ENCODE results near the gene MSMB.
A peak's percentile ranks its signal among the peaks of the same experiment; 100 is the strongest.
"Not testable (repeated sequence)": the region's sequence is repeated elsewhere in the genome, so short reads cannot be mapped to it uniquely, and the experiment has no call there.

MSMB gene

DNA sequence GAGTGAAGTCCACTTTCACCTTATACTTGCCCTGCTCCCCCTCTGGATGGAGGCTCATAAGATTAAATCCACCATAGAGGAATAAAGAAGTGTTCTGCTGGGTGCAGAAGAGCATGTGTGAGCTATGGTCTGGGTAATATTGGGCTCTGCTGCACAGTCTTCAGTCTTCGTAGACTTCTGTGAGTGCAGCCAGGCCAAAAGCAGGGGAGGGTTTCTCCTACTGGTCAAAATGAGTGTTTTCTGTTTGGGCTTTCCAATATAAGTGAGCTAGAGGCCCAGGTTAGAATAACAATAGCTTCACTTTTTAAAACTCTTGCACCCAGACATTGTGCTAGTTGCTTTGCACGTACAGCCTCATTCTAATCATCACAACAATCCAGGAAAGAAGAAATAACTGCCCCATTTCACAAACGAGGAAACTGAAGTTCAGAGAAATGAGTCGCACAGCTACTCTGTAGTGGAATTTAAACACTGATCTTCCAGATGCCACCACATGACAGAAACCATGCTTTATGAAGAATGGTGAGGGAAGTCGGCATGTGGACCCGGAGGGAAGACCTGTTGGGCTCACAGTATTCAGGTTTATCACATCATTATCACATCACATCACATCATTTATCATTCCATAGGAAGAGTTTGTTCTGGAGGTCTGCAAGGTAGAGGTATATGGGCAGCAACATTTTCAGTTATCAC is 23.8 kb upstream of the MSMB start:
- DNase-seq, result no peak

DNA sequence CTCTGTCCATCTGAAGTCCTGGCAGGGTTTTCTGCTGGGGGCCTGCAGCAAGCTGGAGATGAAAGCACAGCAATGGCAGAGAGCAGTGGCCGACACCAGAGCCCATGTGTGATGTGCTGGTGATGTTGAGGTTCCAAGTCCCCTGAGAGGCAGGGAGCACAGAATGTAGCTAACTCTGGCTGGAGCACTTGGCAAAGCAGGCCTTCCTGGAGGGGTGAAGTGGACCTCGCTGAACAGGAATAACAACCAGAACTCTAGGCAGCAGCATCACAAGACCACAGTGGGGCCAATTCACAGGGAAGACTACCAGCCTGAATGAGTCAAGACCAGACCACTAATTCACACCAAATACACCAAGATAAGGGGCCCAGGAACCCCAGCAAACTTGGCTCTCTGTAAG is 22.8 kb upstream of the MSMB start:
- no peak for DNase-seq

DNA sequence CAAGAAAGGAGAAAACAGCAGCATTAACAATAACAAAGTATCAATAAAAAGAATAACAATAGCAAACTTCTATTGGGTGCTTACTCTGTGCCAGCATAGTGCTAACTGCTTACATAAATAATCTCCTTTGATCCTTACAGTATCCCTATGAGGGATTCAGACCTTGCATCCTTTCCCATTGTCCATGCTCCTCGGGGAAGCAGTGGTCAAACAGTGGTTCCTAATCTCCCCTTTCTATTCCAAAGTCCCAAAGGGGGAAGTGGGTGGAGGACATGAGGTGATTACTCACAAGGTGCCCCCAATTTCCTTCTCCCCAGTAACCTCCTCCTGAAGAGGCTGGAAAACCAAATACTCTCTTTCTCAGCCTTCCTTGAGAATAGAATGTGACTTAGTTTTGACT is 22.0 kb upstream of the MSMB start:
- no peak for DNase-seq

DNA sequence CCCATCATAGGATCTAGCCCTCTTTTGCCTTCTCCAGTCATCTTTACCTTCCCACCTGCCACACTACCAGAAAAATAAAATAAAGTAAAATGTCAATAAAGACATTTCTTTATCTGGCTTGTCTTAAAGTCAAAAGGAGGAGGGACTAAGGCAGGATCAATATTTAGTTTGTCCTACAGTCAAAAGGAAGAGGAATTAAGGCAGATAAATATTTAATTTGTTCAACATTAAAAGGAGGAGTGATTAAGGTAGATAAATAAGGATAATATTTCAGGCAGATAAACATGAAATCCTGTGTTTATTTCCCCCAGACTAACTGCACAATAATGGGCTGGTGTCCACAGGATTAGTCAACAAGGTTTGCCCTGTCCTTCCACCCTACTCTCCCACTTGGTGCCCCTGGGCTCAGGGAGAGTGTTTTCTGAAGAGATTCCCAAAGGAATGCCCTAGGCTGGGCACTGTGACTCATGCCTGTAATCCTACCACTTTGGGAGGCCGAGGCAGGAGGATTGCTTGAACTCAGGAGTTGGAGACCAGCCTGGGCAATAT is 18.3 kb upstream of the MSMB start:
- no peak for DNase-seq

DNA sequence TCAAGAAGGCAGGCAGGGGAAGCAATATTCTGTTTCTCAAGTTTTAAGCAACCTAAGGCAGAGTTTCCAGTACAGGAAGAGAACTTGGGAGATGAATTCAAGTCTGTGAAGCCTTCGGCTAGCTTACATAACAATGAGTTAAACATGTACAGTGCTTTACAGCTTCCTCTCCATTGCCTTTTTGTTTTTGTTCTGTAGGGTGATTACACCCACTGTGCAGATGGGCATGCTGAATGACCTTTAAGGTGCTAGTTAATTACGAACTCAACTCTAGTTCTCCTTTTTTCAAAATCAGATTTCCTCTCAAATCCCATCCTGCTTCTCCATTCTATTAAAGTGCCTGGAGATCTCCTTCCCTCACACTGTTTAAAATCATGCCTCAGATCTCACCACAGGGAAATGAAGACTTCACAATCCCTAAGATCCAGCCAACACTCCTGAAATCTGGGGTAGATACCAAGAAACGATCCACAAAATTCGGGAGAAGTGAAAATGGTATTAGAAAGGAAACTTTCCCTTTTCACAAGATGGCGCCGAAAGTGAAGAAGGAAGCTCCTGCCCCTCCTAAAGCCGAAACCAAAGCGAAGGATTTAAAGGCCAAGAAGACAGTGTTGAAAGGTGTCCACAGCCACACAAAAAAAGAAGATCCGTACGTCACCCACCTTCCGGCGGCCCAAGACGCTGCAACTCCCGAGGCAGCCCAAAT is 16.8 kb upstream of the MSMB start:
- no peak for DNase-seq

DNA sequence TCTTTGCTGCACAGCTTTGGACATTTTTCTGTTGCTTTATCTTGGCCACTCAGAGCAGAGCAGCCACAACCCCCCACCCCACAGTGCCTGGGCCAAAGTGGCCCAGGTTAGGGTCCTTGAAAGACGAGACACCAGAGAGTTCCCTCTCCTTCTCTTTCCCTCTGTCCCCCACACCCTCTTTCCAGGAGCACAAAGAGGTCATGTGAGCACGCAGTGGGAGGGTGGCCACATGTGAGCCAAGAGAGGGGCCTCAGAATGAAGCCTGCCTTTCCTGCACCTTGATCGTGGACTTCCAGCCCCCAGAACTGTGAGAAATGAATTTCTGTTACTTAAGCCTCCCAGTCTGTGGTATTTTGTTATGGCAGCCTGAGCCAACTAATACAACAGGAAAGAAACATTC is 14.6 kb upstream of the MSMB start:
- DNase-seq, result no peak

DNA sequence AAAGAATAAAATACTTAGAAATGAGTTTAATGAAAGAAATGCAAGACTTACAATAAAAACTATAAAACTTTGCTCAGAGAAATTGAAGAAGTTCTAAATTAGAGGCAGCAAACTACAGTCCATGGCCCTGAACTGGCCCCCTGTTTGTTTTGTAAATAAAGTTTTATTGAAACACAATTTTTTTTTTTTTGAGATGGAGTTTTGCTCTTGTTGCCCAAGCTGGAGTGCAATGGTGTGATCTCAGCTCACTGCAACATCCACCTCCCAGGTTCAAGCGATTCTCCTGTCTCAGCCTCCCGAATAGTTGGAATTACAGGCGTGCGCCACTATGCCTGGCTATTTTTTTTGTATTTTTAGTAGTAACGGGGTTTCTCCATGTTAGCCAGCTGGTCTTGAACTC is 11.9 kb upstream of the MSMB start:
- DNase-seq, result not testable (repeated sequence)

DNA sequence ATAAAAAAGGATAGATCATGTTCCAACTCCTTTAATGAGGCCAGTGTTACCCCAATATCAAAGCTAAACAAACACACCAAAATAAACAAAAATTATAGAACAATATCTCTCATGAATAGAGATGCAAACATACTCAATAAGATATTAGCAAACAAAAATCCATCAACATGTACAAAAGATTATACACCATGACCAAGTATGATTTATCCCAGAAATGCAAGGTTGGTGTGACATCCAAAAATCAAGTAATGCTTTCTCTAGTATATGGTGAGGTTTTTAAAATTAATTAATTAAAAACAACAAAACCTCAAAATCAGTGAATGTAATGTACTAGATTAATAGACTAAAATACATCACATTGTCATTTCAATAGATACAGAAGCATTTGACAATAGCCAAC is 11.0 kb upstream of the MSMB start:
- DNase-seq, result no peak

DNA sequence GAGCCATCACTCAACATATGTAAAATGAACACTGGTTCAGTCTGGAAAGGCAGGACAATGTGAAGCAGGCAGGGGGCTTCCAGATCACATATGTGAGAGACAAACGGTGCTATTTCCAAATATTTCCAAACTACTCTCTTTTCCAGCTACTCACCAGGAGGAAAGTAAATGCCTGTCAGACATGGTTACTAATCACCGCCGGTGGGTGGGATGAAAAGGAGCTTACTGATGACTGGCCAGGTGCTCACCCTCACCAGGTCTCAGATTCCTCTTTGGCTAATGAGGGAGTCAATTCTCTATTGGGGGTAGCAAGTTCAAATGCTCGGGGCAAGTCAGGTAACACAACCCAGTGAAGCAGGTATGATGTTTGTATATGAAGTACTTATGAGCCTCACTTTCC is 9.7 kb upstream of the MSMB start:
- no peak for DNase-seq

DNA sequence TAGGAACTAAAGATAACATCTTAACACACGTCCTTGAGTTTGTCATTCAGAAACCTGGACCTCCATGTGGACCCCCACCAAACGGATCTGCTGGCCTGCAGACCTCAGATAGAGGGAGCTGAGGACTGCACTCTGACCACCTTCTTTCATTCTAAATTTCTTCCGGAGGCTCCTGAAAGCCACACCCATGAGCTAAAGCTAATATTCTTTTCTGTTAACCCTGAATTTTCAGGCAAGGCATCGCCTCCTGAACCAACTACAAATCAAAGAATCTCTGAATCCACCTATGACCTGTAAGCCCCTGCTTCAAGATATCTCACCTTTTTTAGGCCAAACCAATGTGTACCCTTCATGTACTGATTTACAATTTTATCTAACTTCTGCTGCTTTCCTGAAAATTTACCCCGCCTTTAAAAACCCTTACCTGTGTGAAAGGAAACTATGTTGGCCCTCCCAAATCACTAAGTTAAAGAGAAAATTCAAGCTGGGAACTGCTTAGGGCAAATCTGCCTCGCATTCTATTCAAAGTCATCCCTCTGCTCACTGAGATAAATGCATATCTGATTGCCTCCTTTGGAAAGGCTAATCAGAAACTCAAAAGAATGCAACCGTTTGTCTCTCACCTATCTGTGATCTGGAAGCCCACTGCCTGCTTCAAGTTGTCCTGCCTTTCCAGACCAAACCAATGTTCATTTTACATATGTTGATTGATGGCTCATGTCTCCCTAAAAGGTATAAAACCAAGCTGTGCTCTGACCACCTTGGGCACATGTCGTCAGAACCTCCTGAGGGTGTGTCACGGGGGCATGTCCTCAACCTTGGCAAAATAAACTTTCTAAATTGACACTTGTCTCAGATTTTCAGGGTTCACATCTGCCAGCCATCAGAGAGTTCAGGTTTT is 7.7 kb upstream of the MSMB start:
- no peak for DNase-seq

DNA sequence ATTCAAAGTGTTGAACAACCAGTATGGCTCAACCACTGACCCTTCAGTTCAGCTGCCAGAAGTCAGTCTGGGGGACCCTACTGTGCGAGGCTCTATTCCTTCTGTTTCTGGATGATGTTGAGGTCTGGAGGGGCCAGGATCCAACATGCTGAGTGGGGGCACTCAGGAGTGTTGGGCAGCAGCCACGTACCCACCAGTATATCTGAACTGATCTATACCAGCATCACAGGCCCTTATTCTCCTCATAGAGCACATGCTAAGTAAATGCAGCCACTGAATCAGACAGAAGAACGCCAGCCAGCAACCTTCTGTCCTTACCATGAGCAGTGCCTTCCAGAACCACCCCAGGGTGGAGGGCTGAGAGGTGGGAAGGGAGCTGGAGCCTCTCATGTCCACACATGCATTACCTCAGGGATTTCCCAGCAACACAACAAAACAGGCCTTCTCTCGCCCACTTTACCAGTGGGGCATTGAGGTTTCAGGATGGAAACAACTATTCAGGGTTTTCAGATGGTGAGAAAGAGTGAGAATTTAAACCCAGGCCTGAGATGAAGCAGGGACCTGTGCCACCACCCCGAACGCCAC is 6.8 kb upstream of the MSMB start:
- DNase-seq, result no peak

DNA sequence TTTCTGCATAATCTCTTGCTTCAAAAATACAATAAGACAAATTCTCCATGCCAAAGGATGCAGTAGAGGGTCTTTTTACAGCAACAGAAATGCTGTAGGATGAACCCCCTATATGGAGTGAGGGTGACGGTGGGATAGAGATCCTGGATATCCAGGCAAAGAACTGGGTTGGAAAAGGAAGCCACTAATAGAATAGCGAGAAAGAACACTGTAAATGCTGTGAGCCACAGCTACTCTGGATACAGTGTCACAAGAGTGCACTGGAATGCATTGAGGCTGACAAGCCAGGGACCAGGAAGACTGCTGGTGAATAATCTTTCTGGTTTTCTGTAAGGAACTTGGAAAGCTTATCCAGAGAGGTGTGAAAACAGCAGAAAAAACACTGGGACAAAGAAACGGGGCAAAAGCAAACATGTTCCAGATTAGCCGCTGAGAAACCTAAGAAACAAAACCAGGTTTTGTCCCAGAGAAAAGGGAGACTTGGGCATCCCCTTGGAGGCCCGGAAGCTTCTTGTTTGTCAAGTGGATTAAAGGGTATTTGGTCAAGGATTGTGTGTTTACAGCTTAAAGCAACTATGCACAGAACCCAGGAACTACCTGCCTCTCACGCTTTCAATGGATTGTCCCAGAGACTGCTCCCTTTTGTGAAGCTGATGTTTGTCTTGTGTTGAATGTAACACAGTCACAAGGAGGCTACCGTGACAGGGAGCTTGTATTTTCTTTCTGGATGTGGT is 6.2 kb upstream of the MSMB start:
- DNase-seq, result no peak

DNA sequence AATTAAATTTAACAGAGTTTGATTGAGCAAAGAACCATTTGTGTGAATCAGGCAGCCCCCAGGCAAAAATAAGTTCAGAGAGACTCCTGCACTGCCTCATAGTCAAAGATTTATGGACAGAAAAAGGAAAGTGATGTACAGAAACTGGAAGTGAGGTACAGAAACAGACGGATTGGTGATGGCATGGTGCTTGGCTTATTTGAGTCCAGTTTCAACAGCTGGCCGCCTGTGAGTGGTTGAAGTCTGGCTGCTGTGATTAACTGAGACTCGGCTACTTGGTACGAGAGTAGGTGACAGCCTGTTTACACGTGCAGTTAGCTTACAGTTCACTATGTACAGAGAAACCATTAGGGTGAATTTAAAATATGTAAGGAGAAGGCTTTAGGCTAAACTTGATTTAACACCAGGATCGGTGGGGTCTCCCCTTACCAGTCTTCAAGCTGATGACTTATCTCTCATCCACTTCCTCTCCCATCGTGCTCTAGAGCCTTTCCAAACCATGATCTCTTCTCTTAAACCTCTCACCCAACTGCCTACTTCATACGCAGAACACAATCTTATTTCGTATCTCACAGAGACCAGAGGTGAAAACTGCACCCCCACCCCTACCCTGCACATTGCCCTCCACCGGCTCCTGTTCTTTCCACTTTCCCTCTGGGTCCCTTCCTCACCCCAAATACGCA is 5.0 kb upstream of the MSMB start:
- no peak for DNase-seq

DNA sequence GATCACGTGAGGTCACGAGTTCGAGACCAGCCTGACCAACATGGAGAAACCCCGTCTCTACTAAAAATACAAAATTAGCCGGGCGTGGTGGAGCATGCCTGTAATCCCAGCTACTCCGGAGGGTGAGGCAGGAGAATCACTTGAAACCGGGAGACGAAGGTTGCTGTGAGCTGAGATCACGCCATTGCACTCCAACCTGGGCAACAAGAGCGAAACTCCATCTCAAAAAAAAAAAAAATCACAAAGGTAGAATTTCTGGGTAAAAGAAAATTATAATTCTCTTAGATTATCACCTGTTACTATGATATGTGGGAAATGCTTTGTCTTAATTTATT is 3.4 kb upstream of the MSMB start:
- DNase-seq, result not testable (repeated sequence)

DNA sequence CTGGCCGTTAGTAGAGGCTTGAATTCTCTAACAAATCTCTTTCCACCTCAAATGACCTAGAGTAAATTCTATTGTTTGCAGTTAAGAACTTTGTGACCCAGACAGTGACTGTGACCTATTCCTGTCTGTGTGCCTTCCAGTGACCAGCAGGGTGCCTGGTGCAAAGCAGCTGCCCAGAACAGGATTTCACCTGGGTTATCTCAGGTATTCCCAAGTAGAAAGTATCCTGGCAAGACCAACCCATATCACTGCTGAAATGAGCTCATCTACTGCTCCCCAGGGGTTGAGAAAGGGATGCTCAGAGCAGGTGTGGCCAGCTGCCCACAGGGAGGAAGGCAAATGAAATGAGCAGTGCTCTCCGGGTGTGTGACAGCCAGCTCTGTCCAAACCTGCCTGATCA is 2.1 kb upstream of the MSMB start:
- peak; percentile 49 for DNase-seq

DNA sequence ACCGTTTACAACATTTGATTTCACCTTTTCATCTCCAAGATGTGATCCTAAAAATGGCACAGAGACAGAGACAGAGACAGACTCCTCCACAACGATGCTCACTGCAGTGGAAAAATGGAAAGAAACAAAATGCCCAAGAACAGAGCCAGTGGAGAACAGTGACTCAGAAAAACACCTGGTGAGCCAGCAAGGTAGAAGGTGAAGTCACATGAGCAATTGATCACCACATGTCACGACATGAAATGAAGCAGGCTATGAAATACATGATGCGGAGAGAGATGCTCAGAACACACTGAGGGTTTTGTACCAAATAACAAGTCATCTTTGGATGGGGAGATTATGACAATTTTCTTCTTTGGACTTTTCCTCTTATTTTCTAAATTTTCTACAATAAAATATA is 3.5 kb downstream of the MSMB start:
- DNase-seq, result peak; percentile 77

DNA sequence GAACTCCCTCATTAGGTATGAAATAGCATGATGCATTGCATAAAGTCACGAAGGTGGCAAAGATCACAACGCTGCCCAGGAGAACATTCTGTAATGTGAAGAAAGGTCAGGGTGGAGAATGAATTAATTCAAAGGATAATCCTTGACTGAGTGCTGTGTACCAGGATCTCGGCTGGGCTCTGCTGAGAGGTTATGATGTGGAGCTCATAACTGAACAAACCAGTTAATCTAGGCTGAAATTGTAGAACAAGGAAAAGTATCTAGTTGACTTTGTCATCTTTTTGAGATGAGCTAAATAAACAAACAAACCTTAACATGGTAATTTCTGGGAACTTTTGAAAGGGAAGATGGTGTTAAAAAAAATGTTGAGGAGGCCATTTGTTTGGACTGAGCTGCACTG is 6.1 kb downstream of the MSMB start:
- no peak for DNase-seq

DNA sequence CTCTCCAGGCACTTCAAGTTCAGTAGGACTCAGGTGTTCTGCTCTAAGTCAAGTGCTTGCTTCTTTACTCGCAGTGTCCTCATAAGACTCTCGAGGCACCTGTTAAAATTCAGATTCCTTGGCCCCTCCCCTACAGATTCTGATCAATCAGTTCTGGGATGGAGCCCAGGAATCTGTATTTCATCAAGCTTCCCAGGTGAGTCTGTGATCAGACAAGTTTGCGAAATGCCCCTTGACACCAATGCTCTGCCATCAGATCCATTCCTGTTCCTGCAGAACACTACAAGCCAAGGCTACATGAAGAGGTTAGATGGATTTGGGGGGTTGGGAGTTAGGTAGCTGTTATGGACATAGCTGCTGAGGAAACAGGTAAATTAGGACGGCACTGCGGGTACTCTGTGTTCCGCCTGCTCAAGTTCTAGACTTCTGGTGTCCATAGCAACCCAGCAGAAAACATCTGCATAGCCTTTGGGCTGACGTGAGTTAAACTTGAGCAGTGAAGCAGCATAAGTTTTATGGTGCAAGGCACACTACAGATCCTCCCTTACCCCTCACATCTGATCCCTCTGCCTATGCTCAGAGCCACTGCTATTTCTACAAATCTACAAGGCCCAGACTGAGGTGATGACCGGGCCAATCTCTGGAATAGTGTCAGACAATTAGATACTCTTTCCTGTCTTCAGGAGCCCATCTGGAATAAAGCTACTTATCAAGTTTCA is 8.8 kb downstream of the MSMB start:
- DNase-seq, result no peak

DNA sequence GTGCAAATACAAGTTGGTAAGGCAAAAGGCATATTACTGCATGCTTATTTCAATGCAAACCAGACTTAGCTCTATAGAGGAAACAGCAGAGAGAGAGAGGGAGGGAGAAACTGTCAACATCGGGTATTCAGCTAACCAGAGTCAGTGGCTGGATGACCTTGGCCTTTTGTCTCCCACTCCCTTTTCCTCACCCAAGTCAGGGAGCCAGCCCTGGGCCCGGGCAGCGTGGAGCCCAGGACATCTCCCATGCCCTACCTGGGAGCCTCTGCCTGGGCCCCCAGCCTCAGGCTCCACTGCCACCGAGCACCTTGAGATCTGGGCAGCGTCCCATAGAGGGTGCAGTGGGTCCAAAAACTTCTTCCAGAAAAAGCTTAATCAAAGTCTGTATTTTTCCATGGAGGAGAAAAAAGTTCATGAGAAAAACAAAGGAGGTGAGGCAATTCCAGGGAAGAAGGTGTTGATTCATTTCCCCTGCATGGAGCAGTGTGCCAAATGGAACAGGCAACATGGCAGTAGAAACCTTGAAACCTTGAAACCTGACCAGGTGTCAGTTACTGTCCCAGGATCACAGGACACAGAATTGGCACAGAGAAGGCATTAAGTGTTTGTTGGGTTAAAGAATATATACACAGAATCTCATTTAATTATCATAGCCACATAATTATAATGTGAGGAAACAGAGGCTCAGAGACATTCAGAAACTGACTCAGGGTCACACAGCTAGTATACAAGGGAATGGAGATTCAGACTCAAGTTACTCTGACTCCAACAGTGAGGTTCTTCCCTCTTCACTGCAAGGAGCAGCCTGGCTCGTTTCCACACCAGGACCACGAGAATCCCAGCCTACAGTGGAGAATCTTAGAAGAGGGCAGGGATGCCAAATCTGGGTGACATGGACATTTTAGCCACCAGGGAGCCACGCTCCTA is 9.9 kb downstream of the MSMB start:
- no peak for DNase-seq

DNA sequence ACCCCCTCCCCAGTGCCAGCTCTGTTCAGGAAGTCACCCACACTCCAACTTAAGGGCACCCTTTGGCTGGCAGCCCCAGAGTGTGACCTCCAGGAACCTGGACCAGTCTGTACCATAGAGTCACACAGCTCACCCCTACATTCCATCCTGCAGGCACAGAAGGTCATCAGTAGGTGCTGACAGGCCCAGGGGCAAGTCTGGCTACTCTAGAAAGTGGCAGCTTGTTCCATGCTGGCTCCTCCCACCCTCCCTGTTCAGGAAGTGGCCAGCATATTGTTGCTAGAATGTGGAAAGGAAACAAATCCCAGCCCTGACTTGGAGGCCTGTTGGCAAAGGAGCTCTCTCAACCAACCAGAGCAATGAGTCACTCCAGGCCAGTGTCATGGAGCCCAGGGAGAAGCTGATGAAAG is 12.5 kb downstream of the MSMB start:
- DNase-seq, result no peak

Measured in NCI-H2171 treated with DMSO at 0.1 percent for 48 hours (cell line).